Keratinocyte (primary cell): ENCODE data around the gene SLC43A1. TPM values are rescaled to one million over a fixed set of nuclear protein-coding genes. Genes with fewer than 3 reads are reported as not detected.

Experiments used
- DNase-seq: peaks from one replicate; pipeline ENCODE4 v3.0.0-alpha.2; 2011; ENCODE audit warnings: low read depth, missing footprints, low spot score
- FAIRE-seq: peaks from 2 replicates; lab custom pipeline; 2011; peaks lifted over from hg19 to GRCh38; lab: Jason Lieb, UNC
- H2AFZ ChIP-seq: 2 replicates; pipeline ENCODE4 v1.6.0; 2012; ENCODE audit warnings: low read length, control low read depth, inconsistent platforms; ENCODE audit not compliant: control insufficient read depth
- H3K27ac ChIP-seq: 2 replicates; pipeline ENCODE4 v1.5.1; 2011; ENCODE audit warnings: low read length; ENCODE audit not compliant: control insufficient read depth, insufficient read depth
- H3K27me3 ChIP-seq: 3 replicates; pipeline ENCODE4 v1.6.0; 2011; ENCODE audit warnings: low read length; ENCODE audit not compliant: control insufficient read depth, insufficient read depth; ENCODE audit errors: extremely low read depth
- H3K36me3 ChIP-seq, 2 experiments: 2 replicates in 1 of 2; 3 replicates in 1 of 2; pipeline ENCODE4 v1.5.1; 2011; ENCODE audit warnings: low read length in 2 of 2, mild to moderate bottlenecking in 1 of 2; ENCODE audit not compliant: control insufficient read depth in 2 of 2, insufficient read depth in 2 of 2; ENCODE audit errors: extremely low read depth in 1 of 2
- H3K4me1 ChIP-seq: 3 replicates; pipeline ENCODE4 v1.5.1; 2011; ENCODE audit warnings: low read length; ENCODE audit not compliant: control insufficient read depth, insufficient read depth; ENCODE audit errors: extremely low read depth
- H3K4me2 ChIP-seq: 3 replicates; pipeline ENCODE4 v1.6.0; 2011; ENCODE audit warnings: low read depth, low read length; ENCODE audit not compliant: control insufficient read depth, insufficient read depth; ENCODE audit errors: extremely low read depth
- H3K4me3 ChIP-seq, 3 experiments: fragments of 200-600 bp in 1 of 3; sonication (generic) in 1 of 3; 2 replicates in 2 of 3; 3 replicates in 1 of 3; pipeline ENCODE4 v1.5.1; 2011 to 2016; ENCODE audit warnings: low read length in 3 of 3, mild to moderate bottlenecking in 3 of 3, control low read depth in 2 of 3, inconsistent platforms in 1 of 3, low read depth in 1 of 3, mixed read lengths in 1 of 3, mixed run types in 1 of 3, moderate library complexity in 1 of 3; ENCODE audit not compliant: control insufficient read depth in 2 of 3, insufficient read depth in 2 of 3; ENCODE audit errors: extremely low read depth in 1 of 3
- H3K79me2 ChIP-seq: 2 replicates; pipeline ENCODE4 v1.6.0; 2012; ENCODE audit warnings: low read length; ENCODE audit not compliant: control insufficient read depth, insufficient read depth
- H3K9ac ChIP-seq: 3 replicates; pipeline ENCODE4 v1.6.0; 2011; ENCODE audit warnings: low read length; ENCODE audit not compliant: control insufficient read depth, insufficient read depth; ENCODE audit errors: extremely low read depth
- H3K9me1 ChIP-seq: 3 replicates; pipeline ENCODE4 v1.6.0; 2011; ENCODE audit warnings: low read length; ENCODE audit not compliant: control insufficient read depth, insufficient read depth; ENCODE audit errors: extremely low read depth
- H3K9me3 ChIP-seq: 2 replicates; pipeline ENCODE4 v1.5.1; 2012; ENCODE audit warnings: low read depth, low read length; ENCODE audit not compliant: control insufficient read depth
- H4K20me1 ChIP-seq: 3 replicates; pipeline ENCODE4 v1.6.0; 2011; ENCODE audit warnings: low read length; ENCODE audit not compliant: control insufficient read depth, insufficient read depth; ENCODE audit errors: extremely low read depth
- CTCF ChIP-seq, 3 experiments: IDR thresholded peaks in 1 of 3; conservative IDR thresholded peaks in 1 of 3; optimal IDR thresholded peaks in 1 of 3; 2 replicates in 2 of 3; 3 replicates in 1 of 3; pipeline versions ENCODE3 to v1.5.1; 2011; ENCODE audit warnings: low read length in 3 of 3, mild to moderate bottlenecking in 3 of 3, moderate library complexity in 2 of 3, control low read depth in 1 of 3, inconsistent platforms in 1 of 3; ENCODE audit not compliant: insufficient read depth in 2 of 3; ENCODE audit errors: extremely low read depth in 1 of 3
- EZH2 ChIP-seq: IDR thresholded peaks from one replicate; pipeline ENCODE4 v1.6.1; 2012; ENCODE audit warnings: inconsistent platforms, mild to moderate bottlenecking, low read length, moderate library complexity
- dilution Hi-C: fragments of 300-500 bp; cut with MboI; formaldehyde crosslinking; loops from one replicate; pipeline ENCODE4 v1.7.0; 2020; ENCODE audit warnings: low sequenced_read_pairs; ENCODE audit not compliant: extremely low pct_ligation_motif_present
- polyA plus RNA-seq, 5 experiments: library from polyadenylated mRNA; depleted of rRNA in 3 of 5; stranded (reverse) in 3 of 5; stranded (forward) in 1 of 5; unstranded in 1 of 5; fragments of >200 nt; gene quantifications; 1 replicate in 1 of 5; 2 replicates in 3 of 5; 3 replicates in 1 of 5; pipeline versions ENCODE4 v1.2.1 to v1.2.3, GENCODE V29; 2011 to 2012; ENCODE audit warnings: missing spikeins in 2 of 5, low read depth in 1 of 5, low replicate concordance in 1 of 5

The SLC43A1 gene
- polyA plus RNA-seq, 1 donor (not counting 4 experiments of a cell fraction or from before 2014, with no cell fraction given): 0.75 TPM

- H3K27ac ChIP-seq: no peak overlapping the region
- H3K27me3 ChIP-seq: peaks cover 10% of the 10 kb centered on the region
- no peak for DNase-seq
- H3K9me1 ChIP-seq: no peaks in the 10 kb centered on the region
- H4K20me1 ChIP-seq: no peaks in the 10 kb centered on the region
- no peak overlapping the region for H3K9ac ChIP-seq
- H3K79me2 ChIP-seq: no peaks in the 10 kb centered on the region
- H3K4me2 ChIP-seq: no peak overlapping the region
- no peak for FAIRE-seq
- TF ChIP-seq CTCF (optimal IDR thresholded peaks at IDR 0.05 in 1 of 3, IDR thresholded peaks at IDR 0.05 in 1 of 3, conservative IDR thresholded peaks at IDR 0.05 in 1 of 3; ENCODE audit: extremely low read depth in 1 of 3, insufficient read depth in 2 of 3, low read length in 3 of 3) (no peak), EZH2 (no peak)
- no peak overlapping the region for H2AFZ ChIP-seq
- no peaks in the 10 kb centered on the region for H3K36me3 ChIP-seq
- no peak overlapping the region for H3K4me3 ChIP-seq
- dilution Hi-C loops: no loop called here
- H3K4me1 ChIP-seq: no peaks in the 10 kb centered on the region
- no peaks in the 10 kb centered on the region for H3K9me3 ChIP-seq
Observed at GRCh38 chr11:57483562-57483918, 32.0 kb downstream of the SLC43A1 start.

GRCh38 chr11:57482782-57483561 is 32.5 kb downstream of the SLC43A1 start:
- Histone ChIP-seq H3K27ac (no peak overlapping the region), H3K4me1 (no peaks in the 10 kb centered on the region)

More at GRCh38 chr11:57482782-57483561, 32.5 kb downstream of the SLC43A1 start:
- Histone ChIP-seq H2AFZ (no peak overlapping the region), H3K27me3 (peaks cover 11% of the 10 kb centered on the region), H3K36me3 (no peaks in the 10 kb centered on the region), H3K9ac (no peak overlapping the region), H3K4me3 (no peak overlapping the region), H3K4me2 (no peak overlapping the region), H4K20me1 (no peaks in the 10 kb centered on the region), H3K9me3 (no peaks in the 10 kb centered on the region), H3K9me1 (no peaks in the 10 kb centered on the region), H3K79me2 (no peaks in the 10 kb centered on the region)
- TF ChIP-seq EZH2: no peak
- peak in 1 of 3 experiments; percentile 70 for TF ChIP-seq CTCF (optimal IDR thresholded peaks at IDR 0.05 in 1 of 3, IDR thresholded peaks at IDR 0.05 in 1 of 3, conservative IDR thresholded peaks at IDR 0.05 in 1 of 3; ENCODE audit: extremely low read depth in 1 of 3, insufficient read depth in 2 of 3, low read length in 3 of 3)
- FAIRE-seq (no peak), DNase-seq (no peak)
- dilution Hi-C loops: no loop called here
